Measurements from ENCODE around the gene MAP3K15. TPM values are rescaled to one million over a fixed set of nuclear protein-coding genes. Genes with fewer than 3 reads are reported as not detected.

The MAP3K15 gene
- polyA plus RNA-seq, 1 donor from 2014 or later, result not detected

GRCh38 chrX:19331831-19332230, 183.5 kb downstream of the MAP3K15 start:
- Mint-ChIP-seq H3K4me1 (peaks cover 2 to 5% (median 2%) of the 10 kb centered on the region in 3 donors), H3K9me3 (peaks cover 1 to 4% (median 2%) of the 10 kb centered on the region in 3 donors), H3K36me3 (no peaks in the 10 kb centered on the region), H3K27me3 (no peaks in the 10 kb centered on the region), H3K27ac (no peak overlapping the region), H3K4me3 (no peak overlapping the region)

- peaks cover 1% of the 10 kb centered on the region for H3K36me3 Mint-ChIP-seq
- H3K9me3 Mint-ChIP-seq, result peaks cover 0 to 6% (median 0%) of the 10 kb centered on the region in 3 donors
- H3K27me3 Mint-ChIP-seq, result no peaks in the 10 kb centered on the region
- H3K4me1 Mint-ChIP-seq, result peaks cover 0 to 2% (median 0%) of the 10 kb centered on the region in 3 donors
- H3K4me3 Mint-ChIP-seq, result no peak overlapping the region
- no peak overlapping the region for H3K27ac Mint-ChIP-seq
Measured at GRCh38 chrX:19326567-19326966, 188.7 kb downstream of the MAP3K15 start.

Other genes with a start within 250 kb of the MAP3K15 start
- gene PDHA1, start 171.6 kb downstream of the MAP3K15 start, polyA plus RNA-seq, result 96.4 TPM